K562 (cell line): ENCODE results near the gene COQ2. TPM values are rescaled to one million over a fixed set of nuclear protein-coding genes. Genes with fewer than 3 reads are reported as not detected.

Source experiments
- ARID1B ChIP-seq: fragments of 450-650 bp; IDR thresholded peaks from 2 replicates; pipeline ENCODE4 v1.6.1; 2016; ENCODE audit warnings: antibody characterized with exemption, mild to moderate bottlenecking, inconsistent platforms
- ARNT ChIP-seq, 2 experiments: fragments of 450-650 bp; IDR thresholded peaks; 2 replicates each; pipeline ENCODE4 v1.6.1; 2016; ENCODE audit warnings: mild to moderate bottlenecking in 1 of 2
- CEBPB ChIP-seq: fragments of 450-650 bp; IDR thresholded peaks from 2 replicates; pipeline ENCODE4 v1.6.1; 2016; ENCODE audit warnings: missing genetic modification characterization, missing compliant biosample characterization
- ELF4 ChIP-seq: fragments of 450-650 bp; formaldehyde crosslinking; IDR thresholded peaks from 2 replicates; pipeline ENCODE4 v1.4.0; 2022; ENCODE audit warnings: missing genetic modification characterization
- FOXM1 ChIP-seq, 2 experiments: fragments of 450-650 bp in 1 of 2; sonication (generic) in 1 of 2; formaldehyde crosslinking in 1 of 2; IDR thresholded peaks; 2 replicates each; pipeline versions ENCODE4 v1.6.1 to v1.9.0; 2017 to 2022; ENCODE audit warnings: low read depth in 2 of 2, mild to moderate bottlenecking in 2 of 2, missing genetic modification reagents in 1 of 2, moderate library complexity in 1 of 2
- HNRNPH1 ChIP-seq: fragments of 200-400 bp; formaldehyde crosslinking; optimal IDR thresholded peaks from 2 replicates; pipeline ENCODE3; 2017; ENCODE audit warnings: low read depth, mild to moderate bottlenecking, low read length, moderate library complexity
- ZNF41 ChIP-seq: fragments of 250-450 bp; sonication (Bioruptor Pico); conservative IDR thresholded peaks from 2 replicates; pipeline ENCODE4 v1.4.0; 2020; ENCODE audit warnings: mild to moderate bottlenecking
- ZNF436 ChIP-seq: fragments of 250-450, 450-650 bp; sonication (Bioruptor Pico); formaldehyde crosslinking; IDR thresholded peaks from 2 replicates; pipeline ENCODE4 v1.7.0; 2020; ENCODE audit warnings: mild to moderate bottlenecking
- ZNF57 ChIP-seq: fragments of 450-650 bp; formaldehyde crosslinking; IDR thresholded peaks from 2 replicates; pipeline ENCODE4 v1.4.0; 2020; ENCODE audit warnings: mild to moderate bottlenecking, moderate library complexity
- polyA plus RNA-seq, 8 experiments: library from polyadenylated mRNA; depleted of rRNA in 4 of 8; stranded (reverse) in 5 of 8; unstranded in 3 of 8; fragments of >200 nt; fragmentation: Nextera tagmentation in 2 of 8; fragmentation: Illumina TruSeq in 1 of 8; extraction: Ambion mirVana in 2 of 8; extraction: Trizol in 1 of 8; gene quantifications; 2 replicates each; pipeline versions ENCODE4 v1.2.1 to v1.2.3, GENCODE V29; 2011 to 2014; ENCODE audit warnings: inconsistent platforms in 1 of 8, missing spikeins in 1 of 8
- total RNA-seq, 7 experiments: library from RNA; depleted of rRNA in 6 of 7; stranded (reverse); fragments of >200 nt in 6 of 7; fragmentation: Illumina TruSeq in 2 of 7; extraction: Trizol in 2 of 7; gene quantifications; 2 replicates each; pipeline versions ENCODE4 v1.2.1 to v1.2.3, GENCODE V29; 2011 to 2021; ENCODE audit warnings: low replicate concordance in 1 of 7
- TF ChIP-seq, protein P1 (sequence below): fragments of 250-450 bp; sonication (Bioruptor Pico); IDR thresholded peaks from 2 replicates; pipeline ENCODE4 v1.4.0; 2020
- TF ChIP-seq, protein P2 (sequence below), 2 experiments: fragments of 450-650 bp; formaldehyde crosslinking in 1 of 2; IDR thresholded peaks; 2 replicates each; pipeline versions ENCODE4 v1.4.0 to v1.6.1; 2014 to 2020; ENCODE audit warnings: mild to moderate bottlenecking in 2 of 2, borderline replicate concordance in 1 of 2, low read depth in 1 of 2
- TF ChIP-seq, protein P3 (sequence below): fragments of 250-450 bp; sonication (Bioruptor Pico); IDR thresholded peaks from 2 replicates; pipeline ENCODE4 v1.8.0; 2022; ENCODE audit warnings: moderate library complexity, mild to moderate bottlenecking, inconsistent platforms

COQ2 gene
- total and polyA plus RNA-seq, 9 of the 15 experiments (the other 6 are each of a cell fraction or from before 2014, with no cell fraction given) = 1.9 to 13.5 (median 11.8) TPM

- TF ChIP-seq, protein P1, sequence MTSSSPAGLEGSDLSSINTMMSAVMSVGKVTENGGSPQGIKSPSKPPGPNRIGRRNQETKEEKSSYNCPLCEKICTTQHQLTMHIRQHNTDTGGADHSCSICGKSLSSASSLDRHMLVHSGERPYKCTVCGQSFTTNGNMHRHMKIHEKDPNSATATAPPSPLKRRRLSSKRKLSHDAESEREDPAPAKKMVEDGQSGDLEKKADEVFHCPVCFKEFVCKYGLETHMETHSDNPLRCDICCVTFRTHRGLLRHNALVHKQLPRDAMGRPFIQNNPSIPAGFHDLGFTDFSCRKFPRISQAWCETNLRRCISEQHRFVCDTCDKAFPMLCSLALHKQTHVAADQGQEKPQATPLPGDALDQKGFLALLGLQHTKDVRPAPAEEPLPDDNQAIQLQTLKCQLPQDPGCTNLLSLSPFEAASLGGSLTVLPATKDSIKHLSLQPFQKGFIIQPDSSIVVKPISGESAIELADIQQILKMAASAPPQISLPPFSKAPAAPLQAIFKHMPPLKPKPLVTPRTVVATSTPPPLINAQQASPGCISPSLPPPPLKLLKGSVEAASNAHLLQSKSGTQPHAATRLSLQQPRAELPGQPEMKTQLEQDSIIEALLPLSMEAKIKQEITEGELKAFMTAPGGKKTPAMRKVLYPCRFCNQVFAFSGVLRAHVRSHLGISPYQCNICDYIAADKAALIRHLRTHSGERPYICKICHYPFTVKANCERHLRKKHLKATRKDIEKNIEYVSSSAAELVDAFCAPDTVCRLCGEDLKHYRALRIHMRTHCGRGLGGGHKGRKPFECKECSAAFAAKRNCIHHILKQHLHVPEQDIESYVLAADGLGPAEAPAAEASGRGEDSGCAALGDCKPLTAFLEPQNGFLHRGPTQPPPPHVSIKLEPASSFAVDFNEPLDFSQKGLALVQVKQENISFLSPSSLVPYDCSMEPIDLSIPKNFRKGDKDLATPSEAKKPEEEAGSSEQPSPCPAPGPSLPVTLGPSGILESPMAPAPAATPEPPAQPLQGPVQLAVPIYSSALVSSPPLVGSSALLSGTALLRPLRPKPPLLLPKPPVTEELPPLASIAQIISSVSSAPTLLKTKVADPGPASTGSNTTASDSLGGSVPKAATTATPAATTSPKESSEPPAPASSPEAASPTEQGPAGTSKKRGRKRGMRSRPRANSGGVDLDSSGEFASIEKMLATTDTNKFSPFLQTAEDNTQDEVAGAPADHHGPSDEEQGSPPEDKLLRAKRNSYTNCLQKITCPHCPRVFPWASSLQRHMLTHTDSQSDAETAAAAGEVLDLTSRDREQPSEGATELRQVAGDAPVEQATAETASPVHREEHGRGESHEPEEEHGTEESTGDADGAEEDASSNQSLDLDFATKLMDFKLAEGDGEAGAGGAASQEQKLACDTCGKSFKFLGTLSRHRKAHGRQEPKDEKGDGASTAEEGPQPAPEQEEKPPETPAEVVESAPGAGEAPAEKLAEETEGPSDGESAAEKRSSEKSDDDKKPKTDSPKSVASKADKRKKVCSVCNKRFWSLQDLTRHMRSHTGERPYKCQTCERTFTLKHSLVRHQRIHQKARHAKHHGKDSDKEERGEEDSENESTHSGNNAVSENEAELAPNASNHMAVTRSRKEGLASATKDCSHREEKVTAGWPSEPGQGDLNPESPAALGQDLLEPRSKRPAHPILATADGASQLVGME (CRISPR knock-in tag) = 0 out of 2 replicates have a peak, but pooled peaks have one; percentile 53
- TF ChIP-seq, protein P2, sequence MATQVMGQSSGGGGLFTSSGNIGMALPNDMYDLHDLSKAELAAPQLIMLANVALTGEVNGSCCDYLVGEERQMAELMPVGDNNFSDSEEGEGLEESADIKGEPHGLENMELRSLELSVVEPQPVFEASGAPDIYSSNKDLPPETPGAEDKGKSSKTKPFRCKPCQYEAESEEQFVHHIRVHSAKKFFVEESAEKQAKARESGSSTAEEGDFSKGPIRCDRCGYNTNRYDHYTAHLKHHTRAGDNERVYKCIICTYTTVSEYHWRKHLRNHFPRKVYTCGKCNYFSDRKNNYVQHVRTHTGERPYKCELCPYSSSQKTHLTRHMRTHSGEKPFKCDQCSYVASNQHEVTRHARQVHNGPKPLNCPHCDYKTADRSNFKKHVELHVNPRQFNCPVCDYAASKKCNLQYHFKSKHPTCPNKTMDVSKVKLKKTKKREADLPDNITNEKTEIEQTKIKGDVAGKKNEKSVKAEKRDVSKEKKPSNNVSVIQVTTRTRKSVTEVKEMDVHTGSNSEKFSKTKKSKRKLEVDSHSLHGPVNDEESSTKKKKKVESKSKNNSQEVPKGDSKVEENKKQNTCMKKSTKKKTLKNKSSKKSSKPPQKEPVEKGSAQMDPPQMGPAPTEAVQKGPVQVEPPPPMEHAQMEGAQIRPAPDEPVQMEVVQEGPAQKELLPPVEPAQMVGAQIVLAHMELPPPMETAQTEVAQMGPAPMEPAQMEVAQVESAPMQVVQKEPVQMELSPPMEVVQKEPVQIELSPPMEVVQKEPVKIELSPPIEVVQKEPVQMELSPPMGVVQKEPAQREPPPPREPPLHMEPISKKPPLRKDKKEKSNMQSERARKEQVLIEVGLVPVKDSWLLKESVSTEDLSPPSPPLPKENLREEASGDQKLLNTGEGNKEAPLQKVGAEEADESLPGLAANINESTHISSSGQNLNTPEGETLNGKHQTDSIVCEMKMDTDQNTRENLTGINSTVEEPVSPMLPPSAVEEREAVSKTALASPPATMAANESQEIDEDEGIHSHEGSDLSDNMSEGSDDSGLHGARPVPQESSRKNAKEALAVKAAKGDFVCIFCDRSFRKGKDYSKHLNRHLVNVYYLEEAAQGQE (IDR thresholded peaks at IDR 0.05; ENCODE audit: borderline replicate concordance) = peak; percentile 64
- TF ChIP-seq, protein P2 (CRISPR knock-in tag; IDR thresholded peaks at IDR 0.05; ENCODE audit: low read depth) = no peak
- no peak for TF ChIP-seq ARID1B
- no peak for TF ChIP-seq FOXM1 (IDR thresholded peaks at IDR 0.05; ENCODE audit: low read depth)
- 0 out of 2 replicates have a peak, but pooled peaks have one; percentile 72 for TF ChIP-seq FOXM1 (CRISPR knock-in tag; IDR thresholded peaks at IDR 0.05; ENCODE audit: low read depth)
- TF ChIP-seq, protein P3, sequence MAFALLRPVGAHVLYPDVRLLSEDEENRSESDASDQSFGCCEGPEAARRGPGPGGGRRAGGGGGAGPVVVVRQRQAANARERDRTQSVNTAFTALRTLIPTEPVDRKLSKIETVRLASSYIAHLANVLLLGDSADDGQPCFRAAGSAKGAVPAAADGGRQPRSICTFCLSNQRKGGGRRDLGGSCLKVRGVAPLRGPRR = no peak
- no peak for TF ChIP-seq ZNF57 (CRISPR knock-in tag)
- no peak for TF ChIP-seq HNRNPH1
- no peak for TF ChIP-seq ARNT (IDR thresholded peaks at IDR 0.05)
- TF ChIP-seq ZNF436 = no peak
- TF ChIP-seq ZNF41 (CRISPR knock-in tag) = no peak
- peak; percentile 74 for TF ChIP-seq CEBPB (tag)
- TF ChIP-seq ELF4 (CRISPR knock-in tag) = no peak
Observed at GRCh38 chr4:83284193-83285054, at the start of gene COQ2 (continued).
